K562 (cell line): Measurements from ENCODE around the gene TTLL3. TPM values are rescaled to one million over a fixed set of nuclear protein-coding genes. Genes with fewer than 3 reads are reported as not detected.

Source experiments
- ASH1L ChIP-seq: fragments of 450-650 bp; IDR thresholded peaks from 2 replicates; pipeline ENCODE4 v1.6.1; 2018; ENCODE audit warnings: borderline replicate concordance, mild to moderate bottlenecking, low read depth; ENCODE audit not compliant: partially characterized antibody
- BACH1 ChIP-seq: fragments of 200-800 bp; sonication (Bioruptor generic); IDR thresholded peaks from 2 replicates; pipeline ENCODE4 v1.6.1; 2016; ENCODE audit warnings: missing genetic modification characterization, missing compliant biosample characterization
- CREB5 ChIP-seq: fragments of 250-450 bp; sonication (Bioruptor Pico); IDR thresholded peaks from 2 replicates; pipeline ENCODE4 v1.5.0; 2020; ENCODE audit warnings: mild to moderate bottlenecking
- DDX20 ChIP-seq: fragments of 450-650 bp; IDR thresholded peaks from 2 replicates; pipeline ENCODE4 v1.6.1; 2016; ENCODE audit warnings: missing genetic modification characterization, low read depth, mild to moderate bottlenecking, missing compliant biosample characterization, moderate library complexity
- DIDO1 ChIP-seq: fragments of 450-650 bp; IDR thresholded peaks from 2 replicates; pipeline ENCODE4 v1.6.1; 2016; ENCODE audit warnings: low read depth, missing biosample characterization, missing genetic modification characterization
- ETV1 ChIP-seq: fragments of 450-650 bp; conservative IDR thresholded peaks from 2 replicates; pipeline ENCODE4 v1.6.1; 2016; ENCODE audit warnings: missing genetic modification characterization, control low read depth, low read depth, missing compliant biosample characterization
- HOMEZ ChIP-seq: fragments of 250-450 bp; sonication (Bioruptor Pico); IDR thresholded peaks from 2 replicates; pipeline ENCODE4 v1.4.0; 2020; ENCODE audit warnings: mild to moderate bottlenecking, moderate library complexity
- HOXB6 ChIP-seq: fragments of 250-450 bp; sonication (Bioruptor Pico); IDR thresholded peaks from 2 replicates; pipeline ENCODE4 v1.5.1; 2022; ENCODE audit warnings: mild to moderate bottlenecking, borderline replicate concordance
- MBD1 ChIP-seq: fragments of 250-450 bp; sonication (Bioruptor Pico); IDR thresholded peaks from 2 replicates; pipeline ENCODE4 v1.8.0; 2022; ENCODE audit warnings: inconsistent platforms
- MXD1 ChIP-seq: fragments of 250-450 bp; sonication (Bioruptor Pico); IDR thresholded peaks from 2 replicates; pipeline ENCODE4 v1.8.0; 2021; ENCODE audit warnings: borderline replicate concordance, mild to moderate bottlenecking, moderate library complexity; ENCODE audit not compliant: poor library complexity, severe bottlenecking
- MXI1 ChIP-seq: IDR thresholded peaks from 2 replicates; pipeline ENCODE4 v1.6.1; 2011; ENCODE audit warnings: low read depth, mild to moderate bottlenecking, improper control_type of control experiment, low read length
- NFE2L1 ChIP-seq: fragments of 450-650 bp; IDR thresholded peaks from 2 replicates; pipeline ENCODE4 v1.6.1; 2016; ENCODE audit warnings: missing genetic modification characterization, low read depth, mild to moderate bottlenecking, missing compliant biosample characterization, moderate library complexity, borderline replicate concordance
- NR1H2 ChIP-seq: sonication (generic); formaldehyde crosslinking; IDR thresholded peaks from 2 replicates; pipeline ENCODE4 v1.4.0; 2020; ENCODE audit warnings: mild to moderate bottlenecking, missing genetic modification reagents
- SAP30 ChIP-seq: fragments of 200-600 bp; sonication (generic); IDR thresholded peaks from 2 replicates; pipeline ENCODE4 v1.6.1; 2012; ENCODE audit warnings: borderline replicate concordance, low read depth, mild to moderate bottlenecking, moderate library complexity, low read length, control low read depth, inconsistent platforms; ENCODE audit not compliant: insufficient read depth, poor library complexity, severe bottlenecking
- SMAD2 ChIP-seq: fragments of 150-350 bp; IDR thresholded peaks from 2 replicates; pipeline ENCODE4 v1.6.1; 2014; ENCODE audit warnings: low read depth, mild to moderate bottlenecking, low read length
- SRSF7 ChIP-seq: fragments of 200-400 bp; formaldehyde crosslinking; optimal IDR thresholded peaks from 2 replicates; pipeline ENCODE3; 2017; ENCODE audit warnings: mild to moderate bottlenecking, low read depth, low read length
- TBL1XR1 ChIP-seq, 2 experiments: IDR thresholded peaks; 2 replicates each; pipeline ENCODE4 v1.6.1; 2012; ENCODE audit warnings: improper control_type of control experiment in 2 of 2, low read length in 2 of 2, mild to moderate bottlenecking in 1 of 2
- TEAD2 ChIP-seq: fragments of 450-650 bp; IDR thresholded peaks from 2 replicates; pipeline ENCODE4 v1.6.1; 2016; ENCODE audit warnings: missing genetic modification characterization, control low read depth, missing compliant biosample characterization
- ZNF512 ChIP-seq: IDR thresholded peaks from 2 replicates; pipeline ENCODE4 v1.6.1; 2016; ENCODE audit warnings: missing genetic modification characterization, missing compliant biosample characterization
- ZNF696 ChIP-seq: fragments of 250-450 bp; sonication (Bioruptor Pico); conservative IDR thresholded peaks from 2 replicates; pipeline ENCODE4 v1.4.0; 2020; ENCODE audit warnings: mild to moderate bottlenecking, moderate library complexity
- polyA plus RNA-seq, 8 experiments: library from polyadenylated mRNA; depleted of rRNA in 4 of 8; stranded (reverse) in 5 of 8; unstranded in 3 of 8; fragments of >200 nt; fragmentation: Nextera tagmentation in 2 of 8; fragmentation: Illumina TruSeq in 1 of 8; extraction: Ambion mirVana in 2 of 8; extraction: Trizol in 1 of 8; gene quantifications; 2 replicates each; pipeline versions ENCODE4 v1.2.1 to v1.2.3, GENCODE V29; 2011 to 2014; ENCODE audit warnings: inconsistent platforms in 1 of 8, missing spikeins in 1 of 8
- total RNA-seq, 7 experiments: library from RNA; depleted of rRNA in 6 of 7; stranded (reverse); fragments of >200 nt in 6 of 7; fragmentation: Illumina TruSeq in 2 of 7; extraction: Trizol in 2 of 7; gene quantifications; 2 replicates each; pipeline versions ENCODE4 v1.2.1 to v1.2.3, GENCODE V29; 2011 to 2021; ENCODE audit warnings: low replicate concordance in 1 of 7

The TTLL3 gene
- total and polyA plus RNA-seq, 9 of the 15 experiments (the other 6 are each of a cell fraction or from before 2014, with no cell fraction given) = 8.9 to 106 (median 33.2) TPM

- TF ChIP-seq DDX20 (tag) (no peak), SRSF7 (no peak), NR1H2 (CRISPR knock-in tag) (no peak), TBL1XR1 (IDR thresholded peaks at IDR 0.05; ENCODE audit: low read length in 2 of 2) (peak; percentile 17 to 54; a peak in 1 of 4 replicates), MBD1 (CRISPR knock-in tag) (no peak), MXD1 (no peak), ZNF512 (tag) (no peak), HOMEZ (CRISPR knock-in tag) (0 out of 2 replicates have a peak, but pooled peaks have one; percentile 28), DIDO1 (tag) (no peak; the same call in 1 of the 2 replicates), TEAD2 (tag) (no peak), ETV1 (tag) (peak; percentile 97), ZNF696 (CRISPR knock-in tag) (no peak), ASH1L (peak; percentile 93), BACH1 (tag) (no peak; the same call in 1 of the 2 replicates), MXI1 (0 out of 2 replicates have a peak, but pooled peaks have one; percentile 48), SMAD2 (no peak), HOXB6 (CRISPR knock-in tag) (no peak), NFE2L1 (tag) (no peak), CREB5 (no peak), SAP30 (peak; percentile 5)
These were observed 17.5 kb upstream of the TTLL3 start, which contains the start of the genes ARPC4 and TADA3 (continued) for GRCh38 chr3:9792405-9793160.
